GM21717 (cell line): ENCODE data around the gene NFE2L1.

Experiments used
- ATAC-seq: cut with Tn5 transposase; IDR thresholded peaks from one replicate; pipeline ENCODE4 v1.9.1; 2021; ENCODE audit warnings: mild to moderate bottlenecking, moderate library complexity; ENCODE audit not compliant: unreplicated experiment

The NFE2L1 gene

DNA sequence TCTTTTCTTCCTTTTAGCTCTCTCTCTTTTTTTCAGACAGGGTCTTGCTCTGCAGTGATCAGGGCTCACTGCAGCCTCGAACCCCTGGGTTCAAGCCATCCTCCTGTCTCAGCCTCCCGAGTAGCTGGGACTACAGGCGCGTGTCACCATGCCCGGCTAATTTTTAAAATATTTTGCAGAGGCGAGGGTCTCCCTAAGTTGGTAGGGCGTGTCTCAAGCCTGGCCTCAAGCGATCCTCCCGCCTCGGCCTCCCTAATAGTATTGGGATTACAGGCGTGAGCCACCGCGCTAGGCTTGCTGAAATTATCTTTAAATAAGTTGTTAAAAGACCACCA is 58.6 kb downstream of the NFE2L1 start:
- no peak for ATAC-seq

GRCh38 chr17:48107137-48108055 is 59.2 kb downstream of the NFE2L1 start, which contains the start of gene SNX11:
Gene SNX11 (plus strand): TSS chr17:48107766. CDS start chr17:48112044, 4,278 bp downstream.
- peak; percentile 70 for ATAC-seq

DNA sequence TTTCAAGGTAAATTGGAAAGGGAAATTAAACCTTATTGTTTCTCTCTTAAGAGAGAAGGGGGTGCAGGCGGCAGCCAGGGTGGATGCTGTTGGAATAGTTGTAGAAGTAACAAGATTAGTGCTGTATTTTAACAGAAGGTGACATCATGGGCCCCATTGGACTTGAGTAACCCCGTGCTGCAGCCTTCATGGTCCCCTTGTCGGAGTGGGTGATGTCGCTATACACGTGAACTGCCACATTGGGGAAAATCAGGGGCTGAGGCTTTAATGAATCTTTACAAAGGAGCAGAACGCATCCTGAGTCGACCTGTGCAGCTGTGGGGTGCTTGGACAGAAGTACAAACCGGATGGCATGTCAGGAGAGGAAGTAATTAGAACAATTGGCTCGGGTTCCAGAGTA is 62.6 kb downstream of the NFE2L1 start:
- ATAC-seq, result no peak
